GM12874 (cell line): ENCODE results near the gene PDE2A.

Source experiments
- CTCF ChIP-seq: IDR thresholded peaks from 2 replicates; pipeline ENCODE4 v1.5.1; 2011; ENCODE audit warnings: low read depth, mild to moderate bottlenecking, control low read depth, low read length, moderate library complexity; ENCODE audit not compliant: insufficient read depth

The PDE2A gene

GRCh38 chr11:72630104-72630852, 43.9 kb downstream of the PDE2A start:
- TF ChIP-seq CTCF: no peak

GRCh38 chr11:72629266-72629665, 45.0 kb downstream of the PDE2A start:
- no peak for TF ChIP-seq CTCF

GRCh38 chr11:72627594-72628281, 46.5 kb downstream of the PDE2A start:
- TF ChIP-seq CTCF: no peak

- no peak for TF ChIP-seq CTCF
Observed at GRCh38 chr11:72626414-72626936, 47.7 kb downstream of the PDE2A start.

- no peak for TF ChIP-seq CTCF
Observed at GRCh38 chr11:72625691-72626413, 48.4 kb downstream of the PDE2A start.

- TF ChIP-seq CTCF: no peak
Observed at GRCh38 chr11:72624496-72625201, 49.6 kb downstream of the PDE2A start.
